Nephron progenitor cell (in vitro differentiated cells): ENCODE results near the gene GCNA.

Source experiments
- DNase-seq: peaks from one replicate; pipeline ENCODE4 v3.0.0; 2021
- H3K27ac Mint-ChIP-seq: 2 replicates; pipeline ENCODE4 v1.8.0; 2021; ENCODE audit warnings: mild to moderate bottlenecking, moderate library complexity, mixed read lengths
- H3K27me3 Mint-ChIP-seq: 2 replicates; pipeline ENCODE4 v1.8.0; 2021; ENCODE audit warnings: mild to moderate bottlenecking, low read depth, mixed read lengths; ENCODE audit not compliant: poor library complexity
- H3K36me3 Mint-ChIP-seq: 2 replicates; pipeline ENCODE4 v1.8.0; 2021; ENCODE audit warnings: low read depth, mixed read lengths
- H3K4me1 Mint-ChIP-seq: 2 replicates; pipeline ENCODE4 v1.8.0; 2021; ENCODE audit warnings: mixed read lengths
- H3K4me3 Mint-ChIP-seq: 2 replicates; pipeline ENCODE4 v1.8.0; 2021; ENCODE audit warnings: mild to moderate bottlenecking, moderate library complexity, mixed read lengths
- H3K9me3 Mint-ChIP-seq: 2 replicates; pipeline ENCODE4 v1.8.0; 2021; ENCODE audit warnings: mild to moderate bottlenecking, moderate library complexity, mixed read lengths
- TF ChIP-seq, protein P1 (sequence below): fragments of 200-600 bp; sonication (generic); IDR thresholded peaks from 2 replicates; pipeline ENCODE4 v1.5.0; 2021; ENCODE audit warnings: antibody characterized with exemption

Gene GCNA

DNA sequence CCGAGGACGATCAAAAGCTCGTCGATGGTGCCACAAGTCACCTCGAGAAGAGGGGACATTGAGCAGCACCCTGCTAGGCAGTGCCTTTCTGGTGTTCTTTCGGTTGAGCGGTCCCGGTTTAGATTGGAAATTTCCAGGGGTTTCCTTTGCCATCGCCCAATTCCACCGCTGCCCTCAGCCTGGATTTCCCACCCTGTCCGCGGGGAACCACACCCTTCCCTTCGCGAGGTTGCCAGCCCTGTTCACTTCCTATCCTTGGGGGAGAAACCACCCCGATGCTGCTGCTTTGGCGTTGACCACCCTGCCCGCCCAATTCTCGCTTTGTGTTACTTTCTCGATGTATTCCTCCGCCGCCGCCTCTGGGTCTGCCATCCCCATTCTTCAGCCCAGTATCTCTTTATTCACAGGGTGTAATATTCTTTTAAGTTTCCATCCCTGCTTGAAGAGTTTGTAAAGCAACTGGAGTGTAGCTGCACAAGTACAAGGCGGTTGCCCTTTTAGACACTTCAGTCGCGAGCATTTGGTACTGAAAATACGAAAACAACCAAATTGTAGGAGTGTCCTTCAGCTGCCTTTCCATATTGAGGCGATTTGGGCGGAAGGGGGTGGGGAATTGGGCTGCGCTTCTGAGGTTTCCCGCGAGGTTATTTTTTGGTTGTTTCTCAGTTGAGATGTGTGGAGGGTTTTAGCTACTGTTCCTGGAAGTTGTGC, 44.2 kb upstream of the GCNA start:
- Mint-ChIP-seq H3K9me3 (peaks cover 66% of the 10 kb centered on the region), H3K4me3 (peak overlapping the region; percentile 100), H3K27me3 (peaks cover 13% of the 10 kb centered on the region), H3K27ac (peak overlapping the region; percentile 98), H3K4me1 (peaks cover 30% of the 10 kb centered on the region), H3K36me3 (peaks cover 18% of the 10 kb centered on the region)
- DNase-seq = peak; percentile 47
- TF ChIP-seq, protein P1, sequence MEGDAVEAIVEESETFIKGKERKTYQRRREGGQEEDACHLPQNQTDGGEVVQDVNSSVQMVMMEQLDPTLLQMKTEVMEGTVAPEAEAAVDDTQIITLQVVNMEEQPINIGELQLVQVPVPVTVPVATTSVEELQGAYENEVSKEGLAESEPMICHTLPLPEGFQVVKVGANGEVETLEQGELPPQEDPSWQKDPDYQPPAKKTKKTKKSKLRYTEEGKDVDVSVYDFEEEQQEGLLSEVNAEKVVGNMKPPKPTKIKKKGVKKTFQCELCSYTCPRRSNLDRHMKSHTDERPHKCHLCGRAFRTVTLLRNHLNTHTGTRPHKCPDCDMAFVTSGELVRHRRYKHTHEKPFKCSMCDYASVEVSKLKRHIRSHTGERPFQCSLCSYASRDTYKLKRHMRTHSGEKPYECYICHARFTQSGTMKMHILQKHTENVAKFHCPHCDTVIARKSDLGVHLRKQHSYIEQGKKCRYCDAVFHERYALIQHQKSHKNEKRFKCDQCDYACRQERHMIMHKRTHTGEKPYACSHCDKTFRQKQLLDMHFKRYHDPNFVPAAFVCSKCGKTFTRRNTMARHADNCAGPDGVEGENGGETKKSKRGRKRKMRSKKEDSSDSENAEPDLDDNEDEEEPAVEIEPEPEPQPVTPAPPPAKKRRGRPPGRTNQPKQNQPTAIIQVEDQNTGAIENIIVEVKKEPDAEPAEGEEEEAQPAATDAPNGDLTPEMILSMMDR = no peak

GRCh38 chrX:71534773-71535544, 43.3 kb upstream of the GCNA start:
- no peak for DNase-seq
- TF ChIP-seq, protein P1 = no peak
- Mint-ChIP-seq H3K27me3 (peaks cover 7% of the 10 kb centered on the region), H3K4me3 (peak overlapping the region; percentile 100), H3K36me3 (peaks cover 11% of the 10 kb centered on the region), H3K9me3 (peaks cover 58% of the 10 kb centered on the region), H3K27ac (no peak overlapping the region), H3K4me1 (peaks cover 30% of the 10 kb centered on the region)

GRCh38 chrX:71536285-71536684, 42.0 kb upstream of the GCNA start:
- Mint-ChIP-seq H3K27ac (no peak overlapping the region), H3K27me3 (peaks cover 4% of the 10 kb centered on the region), H3K4me1 (peaks cover 28% of the 10 kb centered on the region), H3K36me3 (peaks cover 10% of the 10 kb centered on the region), H3K4me3 (peak overlapping the region; percentile 100), H3K9me3 (peaks cover 50% of the 10 kb centered on the region)
- DNase-seq = no peak
- TF ChIP-seq, protein P1 = no peak

DNA sequence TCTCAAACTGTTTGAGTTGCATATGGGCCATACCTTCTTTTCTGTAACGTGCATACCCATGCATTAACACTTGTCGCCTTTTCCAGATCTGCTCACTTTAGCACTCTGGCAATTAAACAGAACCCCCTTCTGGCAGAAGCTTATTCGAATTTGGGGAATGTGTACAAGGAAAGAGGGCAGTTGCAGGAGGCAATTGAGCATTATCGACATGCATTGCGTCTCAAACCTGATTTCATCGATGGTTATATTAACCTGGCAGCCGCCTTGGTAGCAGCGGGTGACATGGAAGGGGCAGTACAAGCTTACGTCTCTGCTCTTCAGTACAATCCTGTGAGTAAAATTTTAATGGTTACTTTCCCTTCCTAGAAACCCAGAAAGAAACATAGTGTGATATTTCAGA, 40.5 kb upstream of the GCNA start:
- TF ChIP-seq, protein P1 = no peak
- peaks cover 1% of the 10 kb centered on the region for H3K27me3 Mint-ChIP-seq
- H3K36me3 Mint-ChIP-seq = peaks cover 10% of the 10 kb centered on the region
- peaks cover 39% of the 10 kb centered on the region for H3K9me3 Mint-ChIP-seq
- H3K4me1 Mint-ChIP-seq = peaks cover 16% of the 10 kb centered on the region
- no peak overlapping the region for H3K27ac Mint-ChIP-seq
- no peak overlapping the region for H3K4me3 Mint-ChIP-seq
- DNase-seq = no peak

GRCh38 chrX:71540801-71541200, 37.4 kb upstream of the GCNA start:
- Mint-ChIP-seq H3K4me1 (peaks cover 10% of the 10 kb centered on the region), H3K4me3 (no peak overlapping the region), H3K27ac (no peak overlapping the region), H3K36me3 (peaks cover 16% of the 10 kb centered on the region), H3K9me3 (peaks cover 23% of the 10 kb centered on the region), H3K27me3 (no peaks in the 10 kb centered on the region)
- TF ChIP-seq, protein P1 = no peak
- DNase-seq = no peak
